Lower leg skin (tissue), 4 donors: Measurements from ENCODE around the gene TRIM29. TPM values are rescaled to one million over a fixed set of nuclear protein-coding genes. Genes with fewer than 3 reads are reported as not detected.

Source experiments
- DNase-seq, 2 donors: peaks; one replicate each; pipeline ENCODE4 v3.0.0-alpha.2; 2019; ENCODE audit warnings: low spot score in 2 of 2
- H3K4me3 ChIP-seq: fragments of 200-600 bp; sonication (generic); 2 replicates; pipeline ENCODE4 v1.5.1; 2017; ENCODE audit warnings: mild to moderate bottlenecking, low read depth; ENCODE audit not compliant: poor library complexity, severe bottlenecking
- CTCF ChIP-seq, 3 donors: fragments of 450-650 bp; IDR thresholded peaks; one replicate each; pipeline ENCODE4 v1.5.1; 2016; ENCODE audit warnings: antibody characterized with exemption in 3 of 3, mild to moderate bottlenecking in 3 of 3, moderate library complexity in 2 of 3
- POLR2A ChIP-seq, 2 donors: fragments of 450-650 bp; IDR thresholded peaks; one replicate each; pipeline ENCODE4 v1.6.1; 2016 to 2017; ENCODE audit warnings: antibody characterized with exemption in 2 of 2, mild to moderate bottlenecking in 1 of 2, moderate library complexity in 1 of 2
- WGBS, 2 donors: methylation state at CpG; one replicate each; pipeline ENCODE4 v1.1.5; 2018; 5-methylcytosine and 5-hydroxymethylcytosine counted together
- intact Hi-C: fragments of 100-400 bp; cut with DNase I; formaldehyde crosslinking; loops from one replicate; pipeline ENCODE4 v1.15.0; 2023; ENCODE audit warnings: low total_unique reads
- total RNA-seq, 4 donors: library from RNA; depleted of rRNA; stranded (reverse); fragments of >200 nt; gene quantifications; one replicate each; pipeline ENCODE4 v1.1.0, GENCODE V29; 2016

The TRIM29 gene
- total RNA-seq, 4 donors from 2014 or later = 1,092 to 1,522 (median 1,226) TPM

- TF ChIP-seq POLR2A (IDR thresholded peaks at IDR 0.05) (no peak), CTCF (IDR thresholded peaks at IDR 0.05) (no peak)
- no peak overlapping the region for H3K4me3 ChIP-seq
- DNase-seq = no peak
- intact Hi-C loops = no loop called here
- WGBS, 2 donors = 90 to 95% methylated on average over 9 of the region's 9 CpGs
These were observed 4.7 kb upstream of the TRIM29 start for GRCh38 chr11:120142441-120143100.

DNA sequence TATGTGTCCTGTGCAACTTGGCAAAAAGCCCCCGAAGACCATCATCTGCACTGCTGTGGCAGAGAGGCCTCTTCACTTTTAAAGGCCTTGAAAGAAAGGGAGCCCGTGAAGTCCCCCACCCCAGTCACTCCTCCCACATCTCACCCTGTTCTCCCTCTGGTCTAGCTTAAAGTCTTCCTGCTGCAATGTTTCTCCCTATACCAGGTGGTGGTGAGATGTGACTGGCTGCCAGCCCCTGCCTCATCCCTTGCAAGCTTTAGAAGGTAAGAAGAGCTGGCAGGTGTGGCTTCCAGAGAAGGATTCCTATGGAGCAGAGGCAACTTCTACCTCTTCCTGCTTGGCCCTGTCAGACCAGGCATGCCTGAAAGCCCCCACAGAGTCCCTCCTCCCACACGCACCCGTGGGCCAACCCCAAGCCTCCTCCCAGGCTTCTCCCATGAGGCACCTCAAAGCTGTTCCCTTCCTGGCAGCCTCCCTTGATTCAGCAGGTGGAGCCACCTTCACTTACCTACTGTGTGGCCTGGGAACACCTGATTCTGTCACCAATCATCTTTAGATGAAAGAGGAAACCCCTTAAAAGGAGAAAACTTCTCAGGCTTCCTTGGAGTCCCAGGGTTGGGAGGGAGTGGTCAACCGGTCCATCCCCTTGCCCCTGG, 4.0 kb upstream of the TRIM29 start:
- WGBS, 2 donors = 57 to 64% methylated on average over 5 of the region's 5 CpGs
- peak in 1 of 2 donors; percentile 15 for DNase-seq
- intact Hi-C loops = no loop called here
- H3K4me3 ChIP-seq = no peak overlapping the region
- no peak for TF ChIP-seq POLR2A (IDR thresholded peaks at IDR 0.05)
- no peak for TF ChIP-seq CTCF (IDR thresholded peaks at IDR 0.05)

DNA sequence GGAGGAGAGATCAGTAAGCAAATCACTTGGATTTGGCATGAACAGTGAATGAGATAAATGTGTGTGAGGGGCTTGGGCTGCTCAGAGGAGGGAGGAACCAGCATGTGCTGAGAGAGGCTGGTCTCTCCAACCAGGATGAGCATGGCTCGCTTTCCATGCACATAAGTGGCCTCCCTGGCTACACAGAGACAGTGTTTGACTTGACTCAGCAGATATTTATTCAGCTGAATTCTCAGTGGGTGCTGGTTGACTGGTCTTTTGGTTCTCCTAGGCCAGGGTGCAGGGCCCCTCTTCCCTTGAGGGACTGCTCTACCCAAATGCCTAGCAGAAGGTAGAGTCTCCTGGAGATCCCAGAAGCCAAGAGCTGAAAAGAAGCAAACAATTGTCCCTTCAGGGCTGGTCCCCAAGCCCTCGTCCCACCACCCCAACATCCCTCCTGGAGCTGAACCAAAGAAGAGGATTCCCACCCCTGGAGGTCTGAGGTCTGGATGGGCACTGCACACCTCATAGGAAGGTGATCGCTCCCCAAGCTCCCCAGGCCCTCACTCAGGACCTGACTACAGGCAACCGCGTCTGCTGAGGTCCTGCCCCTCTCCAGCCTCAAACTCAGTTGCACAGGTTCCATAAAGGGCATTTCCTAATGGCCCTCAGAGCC, 3.3 kb upstream of the TRIM29 start:
- TF ChIP-seq CTCF (IDR thresholded peaks at IDR 0.05) (no peak), POLR2A (IDR thresholded peaks at IDR 0.05) (no peak)

GRCh38 chr11:120139316-120140069, 1.6 kb upstream of the TRIM29 start:
- TF ChIP-seq CTCF (IDR thresholded peaks at IDR 0.05) = no peak
- no peak for TF ChIP-seq POLR2A (IDR thresholded peaks at IDR 0.05)
- no peak overlapping the region for H3K4me3 ChIP-seq
- 59 to 68% methylated on average over 8 of the region's 8 CpGs for WGBS, 2 donors
- intact Hi-C loops = no loop called here
- DNase-seq = peak; percentile 16 to 82

More for the DNA sequence above, 3.3 kb upstream of the TRIM29 start:
- 89 to 90% methylated on average over 4 to 5 of the region's 5 CpGs for WGBS, 2 donors
- intact Hi-C loops = no loop called here
- DNase-seq = no peak
- H3K4me3 ChIP-seq = no peak overlapping the region

DNA sequence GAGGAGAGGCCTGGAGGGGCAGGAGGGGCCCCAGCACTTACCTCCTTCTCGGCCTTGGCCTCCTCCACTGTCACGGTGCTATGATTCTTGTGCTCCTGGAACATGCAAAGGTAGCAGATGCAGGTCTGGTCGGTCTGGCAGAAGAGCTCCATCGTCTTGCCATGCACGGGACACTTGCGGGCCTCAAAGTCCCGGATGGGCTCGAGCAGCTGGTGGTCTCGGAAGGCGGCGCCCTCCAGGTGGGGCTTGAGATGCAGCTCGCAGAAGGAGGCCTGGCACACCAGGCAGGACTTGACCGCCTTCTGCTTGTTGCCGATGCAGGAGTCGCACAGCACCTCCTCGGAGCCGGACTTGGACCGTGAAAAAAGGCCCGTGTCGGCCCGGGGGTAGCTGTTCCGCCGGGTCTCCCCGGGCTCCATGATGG, 714 bp downstream of the TRIM29 start:
- intact Hi-C loops = no loop called here
- 68 to 71% methylated on average over 24 of the region's 24 CpGs for WGBS, 2 donors
- peak; percentile 14 to 81 for DNase-seq
- H3K4me3 ChIP-seq = peak overlapping the region; percentile 48
- TF ChIP-seq POLR2A (IDR thresholded peaks at IDR 0.05) (no peak), CTCF (IDR thresholded peaks at IDR 0.05) (no peak)
